Chondrocyte (in vitro differentiated cells): Measurements from ENCODE around the gene USE1. TPM values are rescaled to one million over a fixed set of nuclear protein-coding genes. Genes with fewer than 3 reads are reported as not detected.

Experiments
- DNase-seq: peaks from one replicate; pipeline ENCODE4 v3.0.0; 2021; ENCODE audit warnings: mixed read lengths, low spot score
- H3K27ac Mint-ChIP-seq: one replicate; pipeline ENCODE4 v1.8.0; 2021; ENCODE audit warnings: mild to moderate bottlenecking, moderate library complexity, mixed read lengths; ENCODE audit not compliant: unreplicated experiment
- H3K27me3 Mint-ChIP-seq: 2 replicates; pipeline ENCODE4 v1.8.0; 2021; ENCODE audit warnings: low read depth, mixed read lengths
- H3K36me3 Mint-ChIP-seq: 2 replicates; pipeline ENCODE4 v1.8.0; 2021; ENCODE audit warnings: low read depth, mixed read lengths
- H3K4me1 Mint-ChIP-seq: 2 replicates; pipeline ENCODE4 v1.8.0; 2021; ENCODE audit warnings: low read depth, mild to moderate bottlenecking, mixed read lengths
- H3K4me3 Mint-ChIP-seq: one replicate; pipeline ENCODE4 v1.8.0; 2021; ENCODE audit warnings: mild to moderate bottlenecking, moderate library complexity, mixed read lengths; ENCODE audit not compliant: unreplicated experiment
- H3K9me3 Mint-ChIP-seq: 2 replicates; pipeline ENCODE4 v1.8.0; 2021; ENCODE audit warnings: low read depth, mixed read lengths
- CTCF ChIP-seq: fragments of 200-600 bp; sonication (generic); IDR thresholded peaks from 2 replicates; pipeline ENCODE4 v1.5.0; 2021; ENCODE audit warnings: antibody characterized with exemption, mild to moderate bottlenecking, moderate library complexity
- total RNA-seq: library from RNA; stranded (reverse); gene quantifications from 3 replicates; pipeline ENCODE4 v1.2.1, GENCODE V29; 2021

Gene USE1
- total RNA-seq, 1 donor from 2014 or later: 29.9 TPM

- Mint-ChIP-seq H3K27me3 (no peaks in the 10 kb centered on the region), H3K4me1 (peaks cover 2% of the 10 kb centered on the region), H3K4me3 (no peak overlapping the region), H3K9me3 (no peaks in the 10 kb centered on the region), H3K36me3 (peaks cover 42% of the 10 kb centered on the region), H3K27ac (no peak overlapping the region)
- DNase-seq: no peak
- TF ChIP-seq CTCF: no peak
These were observed 8.2 kb upstream of the USE1 start for GRCh38 chr19:17206736-17207581.

- no peaks in the 10 kb centered on the region for H3K27me3 Mint-ChIP-seq
- peaks cover 28% of the 10 kb centered on the region for H3K36me3 Mint-ChIP-seq
- TF ChIP-seq CTCF: no peak
- peaks cover 4% of the 10 kb centered on the region for H3K4me1 Mint-ChIP-seq
- H3K27ac Mint-ChIP-seq: peak overlapping the region; percentile 61
- no peak overlapping the region for H3K4me3 Mint-ChIP-seq
- DNase-seq: no peak
- H3K9me3 Mint-ChIP-seq: no peaks in the 10 kb centered on the region
These were observed 5.8 kb upstream of the USE1 start for GRCh38 chr19:17209126-17210036.

- no peak for TF ChIP-seq CTCF
- Mint-ChIP-seq H3K4me3 (no peak overlapping the region), H3K9me3 (no peaks in the 10 kb centered on the region), H3K27ac (no peak overlapping the region), H3K36me3 (peaks cover 24% of the 10 kb centered on the region), H3K27me3 (no peaks in the 10 kb centered on the region), H3K4me1 (peaks cover 12% of the 10 kb centered on the region)
- DNase-seq: no peak
These were observed 4.9 kb upstream of the USE1 start for GRCh38 chr19:17210296-17210695.

- Mint-ChIP-seq H3K36me3 (peaks cover 22% of the 10 kb centered on the region), H3K9me3 (no peaks in the 10 kb centered on the region), H3K4me1 (peaks cover 18% of the 10 kb centered on the region), H3K27me3 (no peaks in the 10 kb centered on the region), H3K27ac (no peak overlapping the region), H3K4me3 (no peak overlapping the region)
- TF ChIP-seq CTCF: no peak
- no peak for DNase-seq
These were observed 3.4 kb upstream of the USE1 start for GRCh38 chr19:17211547-17212446.
